HG02588 (cell line): ENCODE measurements around the gene TPPP.
"Not testable (repeated sequence)": the region's sequence is repeated elsewhere in the genome, so short reads cannot be mapped to it uniquely, and the experiment has no call there.

ENCODE experiments used
- ATAC-seq: cut with Tn5 transposase; IDR thresholded peaks from one replicate; pipeline ENCODE4 v1.9.1; 2021; ENCODE audit warnings: mild to moderate bottlenecking, moderate library complexity; ENCODE audit not compliant: unreplicated experiment

The TPPP gene

GRCh38 chr5:679166-679895, 13.8 kb downstream of the TPPP start:
- ATAC-seq: not testable (repeated sequence)

GRCh38 chr5:678521-678920, 14.6 kb downstream of the TPPP start:
- ATAC-seq: not testable (repeated sequence)

- no peak for ATAC-seq
Measured at GRCh38 chr5:677131-678101, 15.7 kb downstream of the TPPP start.

GRCh38 chr5:676699-677076, 16.5 kb downstream of the TPPP start:
- ATAC-seq: no peak

- no peak for ATAC-seq
Measured at GRCh38 chr5:675871-676698, 17.1 kb downstream of the TPPP start.

GRCh38 chr5:675111-675870, 17.9 kb downstream of the TPPP start:
- ATAC-seq: no peak

- ATAC-seq: no peak
Measured at GRCh38 chr5:674630-675011, 18.5 kb downstream of the TPPP start.

GRCh38 chr5:673831-674629, 19.1 kb downstream of the TPPP start:
- no peak for ATAC-seq

GRCh38 chr5:673161-673830, 19.9 kb downstream of the TPPP start:
- ATAC-seq: no peak

GRCh38 chr5:672329-673160, 20.6 kb downstream of the TPPP start:
- no peak for ATAC-seq

- ATAC-seq: no peak
Measured at GRCh38 chr5:671459-672328, 21.5 kb downstream of the TPPP start.

GRCh38 chr5:670396-671270, 22.5 kb downstream of the TPPP start:
- ATAC-seq: no peak

- ATAC-seq: no peak
Measured at GRCh38 chr5:669842-670395, 23.2 kb downstream of the TPPP start.

GRCh38 chr5:669111-669841, 23.9 kb downstream of the TPPP start:
- no peak for ATAC-seq

- no peak for ATAC-seq
Measured at GRCh38 chr5:668283-668995, 24.7 kb downstream of the TPPP start.
